GM20431 (cell line): ENCODE data around the gene ATXN2.

Experiments
- in situ Hi-C: fragments of 300-500 bp; cut with MseI, MboI; formaldehyde crosslinking; loops from one replicate; pipeline ENCODE4 v1.15.0; 2020; ENCODE audit warnings: low sequenced_read_pairs; ENCODE audit not compliant: unreplicated experiment

Gene ATXN2

GRCh38 chr12:111442301-111443045 lies 156.6 kb downstream of the ATXN2 start:
- in situ Hi-C loops: no loop called here

- in situ Hi-C loops: no loop called here
Measured at GRCh38 chr12:111441107-111441928, 157.8 kb downstream of the ATXN2 start.

DNA sequence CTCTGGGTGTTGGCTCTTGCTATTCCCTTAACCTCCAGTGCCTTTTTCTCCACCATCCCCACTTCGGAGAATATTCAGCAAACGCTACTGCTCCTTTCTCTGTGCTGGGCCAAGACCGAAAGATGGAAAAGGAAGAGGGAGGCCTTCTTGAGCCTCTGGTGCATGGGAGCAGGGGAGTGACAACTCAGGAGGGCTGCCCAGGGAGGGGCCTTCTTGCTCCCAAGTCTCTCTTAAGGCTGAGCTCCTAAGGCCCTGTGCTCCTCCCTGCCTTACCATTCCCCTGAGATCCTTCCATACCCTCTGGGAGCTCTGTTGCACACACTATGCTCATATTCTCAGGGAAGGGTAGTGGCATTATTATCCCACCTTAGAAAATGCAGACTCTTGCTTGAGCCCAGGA lies 158.5 kb downstream of the ATXN2 start:
- in situ Hi-C loops: no loop called here

GRCh38 chr12:111440152-111440551 lies 159.0 kb downstream of the ATXN2 start:
- in situ Hi-C loops: no loop called here

GRCh38 chr12:111439657-111440151 lies 159.4 kb downstream of the ATXN2 start:
- in situ Hi-C loops: no loop called here

- in situ Hi-C loops: no loop called here
Measured at GRCh38 chr12:111438481-111438880, 160.6 kb downstream of the ATXN2 start.

- in situ Hi-C loops: no loop called here
Measured at GRCh38 chr12:111437816-111438454, 161.2 kb downstream of the ATXN2 start.

DNA sequence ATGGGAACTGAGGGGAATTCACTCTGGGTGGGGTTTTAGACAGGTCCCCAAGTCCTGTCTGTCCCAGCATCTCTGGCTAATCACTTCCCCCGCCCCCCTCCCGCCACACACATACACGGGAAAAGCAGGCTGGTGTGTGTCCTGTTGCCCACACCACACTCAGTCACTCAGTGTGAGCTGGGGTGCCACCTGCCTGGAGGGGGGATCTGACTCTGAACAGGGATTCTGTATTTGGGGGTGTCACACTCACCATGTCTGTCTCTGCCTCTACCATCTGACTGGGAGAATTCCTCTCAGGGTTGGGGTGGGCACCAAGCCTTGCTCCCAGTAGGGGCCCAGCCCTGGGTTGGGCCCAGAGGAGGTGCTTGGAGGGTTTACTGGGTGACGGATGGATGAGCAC lies 162.3 kb downstream of the ATXN2 start:
- in situ Hi-C loops: no loop called here

DNA sequence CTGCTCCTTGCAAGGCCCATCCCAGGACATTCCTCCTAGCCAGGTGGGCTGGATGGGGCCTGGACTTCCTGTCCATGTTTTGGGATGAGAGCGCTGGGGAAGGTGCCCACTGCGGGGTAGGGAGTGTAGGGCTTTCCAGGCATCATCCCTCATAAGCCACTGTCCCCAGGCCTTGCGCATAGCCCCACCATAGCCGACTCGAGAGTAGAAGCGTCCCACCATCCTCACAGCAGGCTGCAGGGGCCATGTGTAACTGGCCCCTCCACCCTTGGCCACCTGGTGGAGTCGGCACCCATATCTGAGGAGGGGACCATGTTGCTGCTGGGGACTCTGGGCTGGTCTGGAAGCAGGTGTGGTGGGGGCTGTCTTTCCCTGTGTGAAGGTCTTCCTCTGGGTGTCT lies 162.8 kb downstream of the ATXN2 start:
- in situ Hi-C loops: no loop called here

DNA sequence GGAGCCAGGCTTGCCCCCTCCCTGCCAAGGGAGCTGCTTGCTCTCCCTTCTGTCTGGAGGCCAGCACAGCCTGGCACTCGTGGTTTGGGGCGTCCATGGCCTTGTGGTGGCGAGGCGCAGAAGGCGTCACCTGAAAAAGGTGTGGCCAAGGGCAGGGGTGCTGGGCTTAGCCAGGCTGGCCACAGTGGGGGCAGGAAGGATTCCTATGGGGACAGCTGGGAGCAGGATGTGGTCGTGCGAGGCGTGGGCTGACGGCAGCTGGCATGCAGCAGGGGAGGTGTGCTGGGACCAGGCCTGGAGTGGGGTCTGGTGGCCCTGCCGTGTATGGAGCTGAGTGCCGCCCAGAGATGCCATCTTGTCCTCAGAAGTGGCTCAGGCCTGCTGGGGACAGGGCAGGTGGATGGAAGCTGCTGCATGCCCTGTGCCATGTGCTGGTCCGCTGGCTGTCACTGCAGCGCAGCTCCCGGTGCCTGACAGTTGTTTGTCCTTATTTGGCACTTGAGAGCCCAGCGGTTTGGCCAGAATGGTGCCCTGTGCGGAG lies 163.4 kb downstream of the ATXN2 start:
- in situ Hi-C loops: no loop called here

DNA sequence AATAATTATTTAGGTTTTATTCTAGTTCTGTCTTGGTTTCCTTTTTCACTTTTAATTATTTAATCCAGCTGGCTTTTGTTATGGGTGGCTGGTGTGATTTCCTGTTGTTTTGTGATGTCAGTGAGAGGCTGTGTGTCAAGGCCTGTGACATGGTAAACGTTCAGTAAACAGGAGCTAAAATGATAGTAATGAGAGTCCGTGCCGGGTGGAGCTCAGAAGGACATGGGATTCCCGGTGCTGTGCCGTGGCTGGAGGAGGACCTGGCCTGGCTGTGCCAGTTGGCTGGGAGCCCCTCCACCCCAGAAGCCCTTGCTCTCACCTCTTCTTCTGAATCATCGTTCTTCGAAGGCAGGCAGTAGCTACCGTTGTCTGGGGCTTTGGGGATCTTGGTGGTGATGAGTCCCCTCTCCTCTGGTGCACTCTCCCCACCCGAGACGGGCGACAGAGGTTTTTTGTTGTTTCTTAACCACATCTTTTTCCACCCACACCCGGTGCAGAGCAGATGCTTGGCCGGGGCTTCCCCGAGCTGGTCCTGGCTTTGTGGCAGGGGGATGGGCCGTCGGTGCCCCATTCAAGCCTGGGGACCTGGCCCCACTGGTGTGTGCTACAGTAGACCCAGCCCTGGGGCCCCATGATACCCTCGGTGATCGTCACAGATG lies 164.3 kb downstream of the ATXN2 start:
- in situ Hi-C loops: no loop called here

DNA sequence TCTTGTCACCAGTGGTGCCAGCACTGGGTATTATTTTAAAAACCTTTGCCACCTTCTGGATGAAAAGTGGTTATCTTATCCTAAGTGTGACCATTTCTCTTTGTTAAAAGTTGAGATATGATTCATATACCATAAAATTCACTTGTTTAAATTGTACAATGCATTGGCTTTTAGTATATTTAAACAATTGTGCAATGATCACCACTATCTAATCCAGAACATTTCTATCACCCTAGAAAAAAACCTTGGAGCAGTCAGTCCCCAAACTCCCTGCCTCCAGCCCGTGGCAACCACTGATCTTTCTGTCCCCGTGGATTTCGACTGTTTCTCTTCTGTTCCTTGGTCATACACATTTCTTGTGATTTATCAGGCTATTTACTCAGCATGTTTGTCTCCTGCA lies 165.1 kb downstream of the ATXN2 start:
- in situ Hi-C loops: no loop called here

GRCh38 chr12:111431772-111432171 lies 167.3 kb downstream of the ATXN2 start:
- in situ Hi-C loops: no loop called here

- in situ Hi-C loops: no loop called here
Measured at GRCh38 chr12:111430433-111431353, 168.4 kb downstream of the ATXN2 start.

- in situ Hi-C loops: no loop called here
Measured at GRCh38 chr12:111429828-111430432, 169.2 kb downstream of the ATXN2 start.

- in situ Hi-C loops: no loop called here
Measured at GRCh38 chr12:111428728-111429175, 170.4 kb downstream of the ATXN2 start.

DNA sequence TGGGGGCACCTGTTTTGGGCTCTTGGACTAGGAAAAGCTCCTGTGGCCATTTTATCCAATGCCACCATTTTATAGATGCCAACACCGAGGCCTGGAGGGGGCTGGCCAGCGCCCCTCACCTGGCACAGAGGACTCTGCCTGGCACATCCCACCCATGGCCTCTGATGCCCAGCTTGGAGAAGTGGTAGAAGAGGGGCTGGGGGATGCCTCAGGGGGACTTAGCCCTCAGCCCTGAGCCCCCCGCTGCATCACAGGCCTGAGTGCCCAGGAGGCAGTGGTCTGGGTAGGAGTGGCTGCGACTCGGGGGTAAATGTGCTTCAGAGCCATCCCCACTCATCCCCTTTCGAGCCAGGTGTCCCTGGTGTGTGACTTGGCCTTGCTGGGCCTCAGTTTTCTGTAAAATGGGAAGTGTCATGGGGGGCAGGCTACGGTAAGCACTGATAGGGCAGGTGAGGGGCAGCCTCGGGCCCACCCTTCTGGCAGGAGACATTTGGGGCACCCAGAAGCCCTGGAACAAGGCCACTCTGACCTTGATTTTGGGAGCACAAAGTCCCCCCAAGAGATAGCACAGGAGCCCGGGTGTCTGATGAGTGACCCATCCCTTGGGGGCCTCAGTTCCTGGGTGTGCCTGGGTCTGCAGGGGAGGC lies 170.9 kb downstream of the ATXN2 start:
- in situ Hi-C loops: no loop called here

DNA sequence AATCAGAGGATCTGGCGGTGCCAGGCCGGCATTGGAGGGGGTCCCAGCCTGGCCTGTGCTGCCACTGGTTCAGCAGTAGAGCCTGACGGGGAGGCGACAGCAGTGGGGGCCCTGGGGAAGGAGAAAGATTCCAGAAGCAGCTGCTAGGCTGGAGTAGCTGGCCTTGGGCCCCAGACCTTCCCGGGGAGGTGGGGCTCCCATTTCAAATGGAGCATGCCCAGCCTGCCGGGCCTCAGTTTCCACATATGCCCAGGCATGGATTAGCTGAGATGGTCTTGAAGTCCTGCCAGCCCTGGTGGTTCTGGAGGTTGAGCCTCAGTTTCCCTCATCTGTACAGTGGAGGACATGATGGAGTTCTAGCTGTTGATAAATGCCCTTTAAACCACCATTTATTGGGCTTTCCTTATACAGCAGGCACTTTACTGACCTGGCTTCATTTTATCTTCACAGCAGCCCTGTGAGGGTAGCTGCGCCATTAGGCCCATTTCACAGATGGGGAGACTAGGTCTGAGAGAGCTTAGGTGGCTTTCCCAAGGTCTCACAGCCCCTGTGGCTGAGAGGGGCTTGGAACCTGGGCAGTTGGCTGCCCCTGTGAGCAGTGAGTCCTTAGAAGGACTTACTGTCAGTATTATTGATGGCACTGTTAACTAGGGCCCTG lies 171.6 kb downstream of the ATXN2 start:
- in situ Hi-C loops: no loop called here
